SKM-1 (cell line): ENCODE data around the gene DLK2.
"Not testable (repeated sequence)": the region's sequence is repeated elsewhere in the genome, so short reads cannot be mapped to it uniquely, and the experiment has no call there.

Experiments
- DNase-seq: peaks from one replicate; lab custom pipeline; 2025; ENCODE audit not compliant: unreplicated experiment; lab: John Stamatoyannopoulos, UW

The DLK2 gene

DNA sequence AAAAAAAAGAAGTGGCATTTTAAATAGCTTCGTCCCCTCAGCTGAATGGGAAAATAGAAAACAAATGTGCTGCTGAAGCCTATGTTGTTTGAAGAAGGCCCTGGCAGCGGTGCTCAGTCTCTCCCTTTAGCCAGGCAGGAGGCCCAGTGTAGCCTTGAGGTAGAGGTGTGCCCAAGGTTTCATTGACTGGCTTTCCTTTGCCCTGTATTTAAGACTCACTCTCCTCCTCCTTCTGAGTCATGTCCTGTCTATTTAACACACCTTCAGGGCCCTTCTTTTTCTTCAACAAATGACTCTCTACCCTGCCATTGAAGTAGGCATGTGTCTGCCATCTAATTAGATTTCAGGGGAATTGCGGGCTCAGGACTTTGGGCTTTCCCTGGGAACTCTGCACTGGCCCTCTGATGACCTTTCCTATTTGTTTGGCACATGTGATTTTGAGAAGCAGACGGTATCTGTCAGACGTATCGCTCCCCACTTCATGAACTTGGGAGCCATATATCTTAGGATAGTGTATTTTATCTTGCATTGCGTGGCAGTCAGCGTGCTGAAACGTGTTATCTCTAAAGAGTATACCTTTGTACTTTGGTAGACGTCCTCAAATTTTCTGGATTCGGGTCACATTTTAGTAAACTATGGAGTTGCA is 26.4 kb upstream of the DLK2 start:
- DNase-seq: no peak

DNA sequence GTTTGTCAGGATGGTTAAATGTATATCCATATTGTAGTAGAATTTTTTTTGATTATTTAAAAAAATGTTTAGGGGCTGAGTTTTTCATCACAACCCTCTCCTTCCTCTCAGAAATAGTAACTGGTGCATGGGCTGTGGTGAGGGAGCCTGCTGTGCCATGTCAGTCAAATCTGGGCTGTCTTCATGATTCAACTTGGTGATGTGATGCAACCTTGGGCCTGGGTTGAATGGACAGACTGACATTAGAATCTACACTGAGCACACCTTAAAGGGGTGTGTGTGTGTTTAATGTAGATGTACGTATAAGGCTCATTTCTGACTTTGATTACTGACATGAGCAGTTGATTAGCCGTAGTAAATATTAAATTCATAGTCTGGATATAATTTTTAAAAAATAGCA is 25.7 kb upstream of the DLK2 start:
- DNase-seq: no peak

DNA sequence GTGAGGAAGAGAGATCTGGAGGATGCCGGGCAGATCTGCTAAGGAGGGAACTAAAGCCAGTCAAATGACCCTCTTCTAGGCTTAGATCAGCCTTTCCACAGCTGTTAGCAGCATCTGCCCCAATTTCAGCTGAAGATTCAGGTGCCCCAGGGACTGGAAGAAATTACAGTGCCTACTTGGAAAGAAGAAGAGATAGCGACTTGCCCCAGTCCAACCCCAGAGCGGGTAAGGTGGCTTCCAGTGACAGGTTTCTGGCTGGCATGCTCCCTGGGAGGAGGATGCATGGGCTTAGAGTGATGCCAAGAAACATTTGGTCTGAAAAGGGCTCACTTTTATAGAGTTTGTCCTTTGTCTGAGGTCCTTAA is 22.6 kb upstream of the DLK2 start:
- DNase-seq: no peak

GRCh38 chr6:43477235-43478007 is 22.1 kb upstream of the DLK2 start, which contains the start of gene TJAP1:
TJAP1 (plus strand) TSS chr6:43477570; CDS start chr6:43499002, 21,432 bp downstream.
- DNase-seq: peak; percentile 64

DNA sequence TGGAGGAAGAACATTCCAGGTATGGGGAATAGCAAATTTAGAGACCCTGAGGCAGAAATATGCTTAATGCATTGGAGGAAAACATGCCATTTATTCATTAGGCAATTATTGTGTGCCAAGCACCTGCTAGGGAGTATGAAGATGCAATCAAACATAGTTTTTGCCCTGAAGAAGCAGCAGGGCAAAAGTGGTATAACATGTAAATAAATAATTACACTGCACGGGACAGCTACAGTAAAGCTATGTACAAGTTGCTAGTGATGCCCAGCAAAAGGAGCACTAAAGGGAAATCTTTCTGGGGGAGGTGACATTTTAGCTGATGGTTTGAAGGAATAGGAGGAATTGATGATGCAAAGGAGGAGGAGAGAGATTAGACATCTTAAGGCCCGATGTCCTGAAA is 21.4 kb upstream of the DLK2 start:
- no peak for DNase-seq

GRCh38 chr6:43475516-43475915 is 20.2 kb upstream of the DLK2 start:
- DNase-seq: no peak

DNA sequence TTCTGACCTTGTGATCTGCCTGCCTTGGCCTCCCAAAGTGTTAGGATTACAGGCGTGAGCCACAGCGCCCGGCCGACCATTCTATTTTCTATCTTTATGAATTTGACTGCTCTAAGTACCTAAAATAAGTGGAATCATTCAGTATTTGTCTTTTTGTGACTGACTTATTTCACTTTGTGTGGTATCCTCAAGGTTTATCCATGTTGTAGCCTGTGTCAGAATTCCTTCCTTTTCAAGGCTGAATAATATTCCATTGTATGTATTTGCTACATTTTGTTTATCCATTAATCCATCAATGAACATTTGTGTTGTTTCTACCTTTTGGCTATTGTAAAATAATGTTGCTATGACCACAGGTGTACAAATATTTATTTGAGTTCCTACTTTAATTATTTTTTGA is 17.2 kb upstream of the DLK2 start:
- DNase-seq: no peak

DNA sequence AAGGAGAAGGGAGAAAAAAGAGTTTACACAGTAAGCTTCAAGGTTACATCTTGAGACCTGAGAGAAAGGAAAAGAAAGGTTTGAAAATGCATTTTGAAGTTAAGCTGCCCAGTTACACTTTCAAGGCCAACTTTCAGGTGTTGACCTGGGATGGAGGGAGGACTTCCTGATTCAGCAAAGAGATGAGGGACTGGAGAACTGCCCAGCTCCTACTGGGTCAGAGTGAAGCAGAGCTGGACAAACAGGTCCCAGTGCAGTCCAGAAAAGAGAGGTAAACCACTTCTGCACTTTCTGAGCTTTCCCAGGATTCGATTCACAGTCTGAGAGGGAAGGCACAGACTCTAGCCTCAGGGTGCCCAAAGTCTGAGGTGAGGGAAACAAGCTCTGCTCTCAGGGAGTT is 16.1 kb upstream of the DLK2 start:
- DNase-seq: no peak

DNA sequence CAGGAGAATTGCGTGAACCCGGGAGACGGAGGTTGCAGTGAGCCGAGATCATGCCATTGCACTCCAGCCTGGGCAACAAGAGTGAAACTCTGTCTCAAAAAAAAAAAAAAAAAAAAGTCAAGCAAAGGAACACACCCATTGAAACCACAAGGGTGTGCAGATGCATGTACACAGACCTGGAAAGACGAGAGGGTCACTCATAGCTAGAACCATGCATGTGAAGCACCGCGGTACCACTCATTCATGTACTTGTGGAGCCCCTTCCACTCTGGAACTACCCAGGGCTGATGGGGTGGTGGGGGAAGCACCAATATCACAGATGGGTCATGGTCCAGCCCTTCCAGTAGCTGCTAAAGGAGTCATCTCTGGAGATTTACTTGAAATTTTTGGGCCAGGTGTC is 14.6 kb upstream of the DLK2 start:
- no peak for DNase-seq

DNA sequence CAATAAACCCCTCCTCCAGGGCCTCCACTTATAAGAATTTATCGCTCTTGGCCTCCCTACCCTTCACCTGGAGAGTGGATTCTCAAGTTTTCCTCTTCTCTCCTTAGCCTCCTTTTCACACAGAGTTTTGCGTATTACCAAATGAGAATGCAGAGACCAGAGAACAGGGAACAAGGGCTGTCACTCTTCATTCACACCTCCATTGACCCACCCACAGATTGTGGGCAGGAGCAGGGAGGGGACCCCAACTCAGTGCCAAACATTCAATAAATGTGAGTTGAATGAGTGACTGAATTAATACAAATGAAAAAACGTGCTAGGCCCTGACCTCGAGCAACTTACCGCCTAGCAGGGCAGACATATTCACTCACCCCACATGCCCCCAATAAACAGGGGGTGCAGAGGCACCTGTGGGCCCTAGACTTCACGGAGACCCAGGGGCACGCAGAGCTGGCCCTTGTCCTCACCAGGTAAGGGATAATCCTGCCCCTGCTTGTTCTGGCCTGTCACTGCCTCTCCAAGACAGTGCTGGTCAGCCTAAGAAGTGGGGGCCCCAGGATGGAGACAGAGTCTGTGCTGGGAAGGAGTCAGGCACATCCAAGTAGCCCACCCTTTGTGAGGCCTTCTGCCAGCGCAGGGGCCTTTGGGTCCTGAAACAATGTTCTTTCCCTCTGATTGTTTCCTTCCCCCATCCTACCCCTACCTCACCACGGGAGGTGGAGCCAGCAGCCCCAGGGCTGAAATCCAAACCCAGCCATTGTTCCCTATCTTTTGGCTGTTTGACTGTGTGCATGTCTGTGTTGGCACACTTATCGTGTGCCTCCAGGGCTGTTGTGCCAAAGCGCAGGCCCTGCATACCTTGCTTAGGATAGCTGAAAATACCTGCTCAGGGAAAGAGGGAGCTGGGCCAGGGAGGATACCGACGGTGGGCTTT is 13.7 kb upstream of the DLK2 start:
- no peak for DNase-seq

GRCh38 chr6:43468240-43468639 is 12.9 kb upstream of the DLK2 start:
- DNase-seq: no peak

DNA sequence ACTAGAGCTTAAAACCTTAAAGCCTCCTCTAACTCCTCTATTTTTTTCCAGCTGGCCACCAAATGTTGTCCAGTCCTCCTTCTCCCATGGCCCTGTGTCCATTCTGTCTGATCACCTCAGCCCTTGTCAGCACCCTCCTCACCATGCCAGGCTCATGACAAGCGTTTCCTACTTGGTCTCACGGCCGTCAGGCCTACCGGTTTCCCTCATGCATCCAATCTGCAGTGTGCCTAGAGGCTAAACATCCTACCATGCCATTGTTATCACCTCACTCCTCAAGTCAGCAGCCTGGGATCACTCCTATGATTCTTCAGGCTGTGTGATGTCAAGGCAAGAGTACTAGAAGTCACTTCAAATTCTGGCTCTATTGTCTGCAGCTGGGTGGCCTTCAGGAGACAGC is 12.4 kb upstream of the DLK2 start:
- DNase-seq: no peak

- DNase-seq: not testable (repeated sequence)
These were observed 11.9 kb upstream of the DLK2 start for GRCh38 chr6:43467265-43467664.

- DNase-seq: no peak
These were observed 10.6 kb upstream of the DLK2 start for GRCh38 chr6:43465948-43466347.

GRCh38 chr6:43464337-43464736 is 9.0 kb upstream of the DLK2 start:
- no peak for DNase-seq

- no peak for DNase-seq
These were observed 6.6 kb upstream of the DLK2 start for GRCh38 chr6:43461936-43462335.

GRCh38 chr6:43460032-43460431 is 4.7 kb upstream of the DLK2 start:
- no peak for DNase-seq

- DNase-seq: no peak
These were observed 4.2 kb upstream of the DLK2 start for GRCh38 chr6:43459535-43459934.

DNA sequence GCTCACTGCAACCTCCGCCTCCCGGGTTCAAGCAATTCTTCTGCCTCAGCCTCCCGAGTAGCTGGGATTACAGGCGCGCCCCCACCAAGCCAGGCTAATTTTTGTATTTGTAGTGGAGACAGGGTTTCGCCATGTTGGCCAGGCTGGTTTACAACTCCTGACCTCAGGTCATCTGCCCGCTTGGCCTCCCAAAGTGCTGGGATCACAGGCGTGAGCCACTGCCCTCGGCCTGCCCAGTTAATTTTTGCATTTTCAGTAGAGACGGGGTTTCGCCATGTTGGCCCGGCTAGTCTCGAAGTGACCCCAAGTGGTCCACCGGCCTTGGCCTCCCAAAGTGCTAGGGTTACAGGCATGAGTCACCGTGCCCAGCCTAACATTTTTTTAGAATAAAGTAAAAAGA is 2.8 kb upstream of the DLK2 start:
- DNase-seq: not testable (repeated sequence)

GRCh38 chr6:43457643-43458042 is 2.3 kb upstream of the DLK2 start:
- DNase-seq: no peak

GRCh38 chr6:43454696-43455530 is 435 bp downstream of the DLK2 start:
- DNase-seq: peak; percentile 33
